HepG2 (cell line): ENCODE measurements around the gene RAB3A. TPM values are rescaled to one million over a fixed set of nuclear protein-coding genes. Genes with fewer than 3 reads are reported as not detected.

ENCODE experiments used
- DR1 ChIP-seq: sonication (generic); formaldehyde crosslinking; IDR thresholded peaks from 2 replicates; pipeline ENCODE4 v1.8.0; 2021; ENCODE audit warnings: mild to moderate bottlenecking, missing genetic modification reagents, inconsistent platforms
- ELF1 ChIP-seq: sonication (generic); formaldehyde crosslinking; IDR thresholded peaks from 2 replicates; pipeline ENCODE4 v1.4.0; 2020; ENCODE audit warnings: missing genetic modification reagents
- GRHL1 ChIP-seq: sonication (generic); formaldehyde crosslinking; conservative IDR thresholded peaks from 2 replicates; pipeline ENCODE4 v1.8.0; 2022; ENCODE audit warnings: missing genetic modification reagents
- MIER2 ChIP-seq: IDR thresholded peaks from 2 replicates; pipeline ENCODE4 v1.6.1; 2016; ENCODE audit warnings: missing biosample characterization, missing genetic modification reagents
- MLX ChIP-seq: IDR thresholded peaks from 2 replicates; pipeline ENCODE4 v1.6.1; 2016
- MXD3 ChIP-seq: IDR thresholded peaks from 2 replicates; pipeline ENCODE4 v1.6.1; 2016; ENCODE audit warnings: mild to moderate bottlenecking, missing biosample characterization, missing genetic modification reagents
- RAD21 ChIP-seq: fragments of 450-650 bp; formaldehyde crosslinking; IDR thresholded peaks from 2 replicates; pipeline ENCODE4 v1.5.0; 2020; ENCODE audit warnings: mild to moderate bottlenecking
- SP2 ChIP-seq: sonication (generic); formaldehyde crosslinking; IDR thresholded peaks from 2 replicates; pipeline ENCODE4 v1.5.1; 2020; ENCODE audit warnings: mild to moderate bottlenecking, missing genetic modification reagents
- TFAP4 ChIP-seq: sonication (generic); IDR thresholded peaks from 2 replicates; pipeline ENCODE4 v1.6.1; 2016; ENCODE audit warnings: low read depth, borderline replicate concordance
- ZNF264 ChIP-seq: sonication (generic); formaldehyde crosslinking; IDR thresholded peaks from 2 replicates; pipeline ENCODE4 v1.4.0; 2020; ENCODE audit warnings: missing genetic modification reagents
- ZNF34 ChIP-seq: sonication (generic); formaldehyde crosslinking; IDR thresholded peaks from 2 replicates; pipeline ENCODE4 v1.4.0; 2020; ENCODE audit warnings: mild to moderate bottlenecking, missing genetic modification reagents, borderline replicate concordance
- ZNF660 ChIP-seq: sonication (generic); formaldehyde crosslinking; IDR thresholded peaks from 2 replicates; pipeline ENCODE4 v1.5.1; 2020; ENCODE audit warnings: mild to moderate bottlenecking, low read depth, missing genetic modification reagents, borderline replicate concordance
- ZNF687 ChIP-seq: sonication (generic); formaldehyde crosslinking; IDR thresholded peaks from 2 replicates; pipeline ENCODE4 v1.5.1; 2020; ENCODE audit warnings: mild to moderate bottlenecking, missing genetic modification reagents, moderate library complexity
- ZNF713 ChIP-seq: sonication (generic); formaldehyde crosslinking; IDR thresholded peaks from 2 replicates; pipeline ENCODE4 v1.4.0; 2020; ENCODE audit warnings: mild to moderate bottlenecking, missing genetic modification reagents
- polyA plus RNA-seq, 8 experiments: library from polyadenylated mRNA; depleted of rRNA in 3 of 8; stranded (reverse) in 7 of 8; unstranded in 1 of 8; fragments of >200 nt; fragmentation: Illumina TruSeq in 4 of 8; extraction: Trizol in 4 of 8; gene quantifications; 2 replicates each; pipeline versions ENCODE4 v1.2.1 to v1.2.3, GENCODE V29; 2011 to 2016; ENCODE audit warnings: low read depth in 4 of 8, missing spikeins in 1 of 8, mixed read lengths in 1 of 8; ENCODE audit not compliant: insufficient read depth in 1 of 8
- total RNA-seq, 5 experiments: library from RNA; depleted of rRNA; stranded (reverse); fragments of >200 nt; fragmentation: Illumina TruSeq; extraction: Trizol; gene quantifications; 2 replicates each; pipeline ENCODE4 v1.2.3, GENCODE V29; 2016; ENCODE audit warnings: low read depth in 1 of 5
- TF ChIP-seq, protein P1 (sequence below): sonication (generic); formaldehyde crosslinking; IDR thresholded peaks from 2 replicates; pipeline ENCODE4 v1.9.0; 2021; ENCODE audit warnings: mild to moderate bottlenecking, missing genetic modification reagents

The RAB3A gene
- total and polyA plus RNA-seq, 2 of the 13 experiments (the other 11 are each of a cell fraction or from before 2014, with no cell fraction given), result 0.58 to 0.98 TPM

DNA sequence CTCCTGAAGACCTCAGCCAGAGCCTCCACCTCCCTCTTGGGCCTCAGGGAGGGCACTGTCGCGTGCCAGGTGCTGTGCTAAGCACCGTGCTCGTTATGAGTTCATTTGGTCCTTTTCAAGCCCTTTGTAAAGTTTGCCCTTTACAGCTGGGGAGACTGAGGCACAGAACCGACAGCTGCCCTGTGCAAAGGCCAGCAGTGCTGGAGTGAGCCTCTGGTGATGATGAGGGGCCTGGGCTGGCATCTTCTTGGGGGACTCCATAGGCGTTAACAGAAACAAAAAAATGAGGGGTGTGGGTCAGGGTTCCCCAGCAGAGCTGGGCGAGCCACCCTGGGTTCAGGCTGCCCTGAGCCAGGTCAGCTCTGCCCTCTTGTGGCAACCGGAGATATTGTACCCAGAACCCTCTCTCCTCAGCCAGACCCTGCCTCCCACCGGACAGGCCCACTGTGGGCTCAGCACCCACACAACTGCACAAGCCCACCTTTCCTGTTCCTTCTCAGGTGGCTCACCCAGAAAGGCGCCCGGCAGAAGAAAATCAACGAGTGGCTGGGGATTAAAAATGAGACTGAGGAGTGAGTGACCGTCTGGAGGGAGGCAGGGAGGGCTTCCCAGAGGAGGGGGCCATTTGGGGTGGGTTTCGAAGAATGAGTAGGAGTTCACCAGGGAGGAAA, 35.7 kb downstream of the RAB3A start (continued):
- TF ChIP-seq, protein P1, sequence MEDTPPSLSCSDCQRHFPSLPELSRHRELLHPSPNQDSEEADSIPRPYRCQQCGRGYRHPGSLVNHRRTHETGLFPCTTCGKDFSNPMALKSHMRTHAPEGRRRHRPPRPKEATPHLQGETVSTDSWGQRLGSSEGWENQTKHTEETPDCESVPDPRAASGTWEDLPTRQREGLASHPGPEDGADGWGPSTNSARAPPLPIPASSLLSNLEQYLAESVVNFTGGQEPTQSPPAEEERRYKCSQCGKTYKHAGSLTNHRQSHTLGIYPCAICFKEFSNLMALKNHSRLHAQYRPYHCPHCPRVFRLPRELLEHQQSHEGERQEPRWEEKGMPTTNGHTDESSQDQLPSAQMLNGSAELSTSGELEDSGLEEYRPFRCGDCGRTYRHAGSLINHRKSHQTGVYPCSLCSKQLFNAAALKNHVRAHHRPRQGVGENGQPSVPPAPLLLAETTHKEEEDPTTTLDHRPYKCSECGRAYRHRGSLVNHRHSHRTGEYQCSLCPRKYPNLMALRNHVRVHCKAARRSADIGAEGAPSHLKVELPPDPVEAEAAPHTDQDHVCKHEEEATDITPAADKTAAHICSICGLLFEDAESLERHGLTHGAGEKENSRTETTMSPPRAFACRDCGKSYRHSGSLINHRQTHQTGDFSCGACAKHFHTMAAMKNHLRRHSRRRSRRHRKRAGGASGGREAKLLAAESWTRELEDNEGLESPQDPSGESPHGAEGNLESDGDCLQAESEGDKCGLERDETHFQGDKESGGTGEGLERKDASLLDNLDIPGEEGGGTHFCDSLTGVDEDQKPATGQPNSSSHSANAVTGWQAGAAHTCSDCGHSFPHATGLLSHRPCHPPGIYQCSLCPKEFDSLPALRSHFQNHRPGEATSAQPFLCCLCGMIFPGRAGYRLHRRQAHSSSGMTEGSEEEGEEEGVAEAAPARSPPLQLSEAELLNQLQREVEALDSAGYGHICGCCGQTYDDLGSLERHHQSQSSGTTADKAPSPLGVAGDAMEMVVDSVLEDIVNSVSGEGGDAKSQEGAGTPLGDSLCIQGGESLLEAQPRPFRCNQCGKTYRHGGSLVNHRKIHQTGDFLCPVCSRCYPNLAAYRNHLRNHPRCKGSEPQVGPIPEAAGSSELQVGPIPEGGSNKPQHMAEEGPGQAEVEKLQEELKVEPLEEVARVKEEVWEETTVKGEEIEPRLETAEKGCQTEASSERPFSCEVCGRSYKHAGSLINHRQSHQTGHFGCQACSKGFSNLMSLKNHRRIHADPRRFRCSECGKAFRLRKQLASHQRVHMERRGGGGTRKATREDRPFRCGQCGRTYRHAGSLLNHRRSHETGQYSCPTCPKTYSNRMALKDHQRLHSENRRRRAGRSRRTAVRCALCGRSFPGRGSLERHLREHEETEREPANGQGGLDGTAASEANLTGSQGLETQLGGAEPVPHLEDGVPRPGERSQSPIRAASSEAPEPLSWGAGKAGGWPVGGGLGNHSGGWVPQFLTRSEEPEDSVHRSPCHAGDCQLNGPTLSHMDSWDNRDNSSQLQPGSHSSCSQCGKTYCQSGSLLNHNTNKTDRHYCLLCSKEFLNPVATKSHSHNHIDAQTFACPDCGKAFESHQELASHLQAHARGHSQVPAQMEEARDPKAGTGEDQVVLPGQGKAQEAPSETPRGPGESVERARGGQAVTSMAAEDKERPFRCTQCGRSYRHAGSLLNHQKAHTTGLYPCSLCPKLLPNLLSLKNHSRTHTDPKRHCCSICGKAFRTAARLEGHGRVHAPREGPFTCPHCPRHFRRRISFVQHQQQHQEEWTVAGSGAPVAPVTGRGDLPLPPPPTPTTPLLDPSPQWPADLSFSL, result no peak
- no peak for TF ChIP-seq ELF1
- no peak for TF ChIP-seq MIER2 (CRISPR knock-in tag)
- TF ChIP-seq RAD21 (CRISPR knock-in tag), result peak; percentile 78
- peak; percentile 51 for TF ChIP-seq ZNF687 (CRISPR knock-in tag)
- no peak for TF ChIP-seq DR1 (CRISPR knock-in tag)
- TF ChIP-seq SP2 (CRISPR knock-in tag), result no peak
- no peak for TF ChIP-seq ZNF264 (CRISPR knock-in tag)
- no peak for TF ChIP-seq ZNF660 (CRISPR knock-in tag)
- TF ChIP-seq TFAP4, result no peak
- TF ChIP-seq ZNF713, result no peak
- no peak for TF ChIP-seq MXD3
- no peak for TF ChIP-seq ZNF34
- TF ChIP-seq GRHL1, result no peak
- TF ChIP-seq MLX, result no peak
